ENCODE data around the gene HS3ST6.

DNA sequence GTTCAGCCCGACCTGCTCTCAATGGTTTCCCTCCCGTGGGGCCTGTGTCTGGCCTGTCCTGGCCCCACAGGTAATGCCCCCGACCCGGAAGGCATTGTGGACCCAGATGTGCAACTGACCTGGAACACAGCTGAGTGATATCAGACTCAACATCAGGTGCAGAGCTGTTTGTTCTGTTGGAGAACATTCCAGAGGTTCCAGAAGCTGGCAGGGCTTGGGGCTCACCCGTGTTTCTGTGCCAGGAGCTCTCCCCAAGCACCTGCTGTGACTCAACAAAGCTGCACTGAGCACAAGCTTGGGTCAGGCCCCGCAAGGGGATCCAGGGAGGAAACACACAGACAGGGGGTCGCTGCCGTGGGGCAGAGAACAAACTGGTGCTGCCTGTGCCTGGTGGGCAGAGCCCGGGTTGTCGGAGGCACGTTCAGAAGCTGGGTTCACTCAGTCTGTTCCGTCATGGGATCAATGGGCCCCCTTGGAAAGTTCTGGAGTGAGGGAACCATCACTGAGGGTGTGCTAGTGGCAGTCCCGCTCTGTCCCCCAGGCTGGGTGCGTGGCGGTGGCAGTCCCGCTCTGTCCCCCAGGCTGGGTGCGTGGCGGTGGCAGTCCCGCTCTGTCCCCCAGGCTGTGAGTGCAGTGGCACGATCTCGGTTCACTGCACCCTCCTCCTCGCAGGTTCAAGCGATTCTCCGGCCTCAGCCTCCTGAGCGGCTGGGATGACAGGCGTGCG, 22.1 kb downstream of the HS3ST6 start:
- TF ChIP-seq POLR2AphosphoS5 (IDR thresholded peaks at IDR 0.05; ENCODE audit: low read depth, low read length) (no peak), TAF1 (IDR thresholded peaks at IDR 0.05; ENCODE audit: borderline replicate concordance, insufficient read depth, low read length) (no peak), SIN3A (IDR thresholded peaks at IDR 0.05; ENCODE audit: borderline replicate concordance, insufficient read depth, low read length) (no peak)
- TF ChIP-seq, protein P1, sequence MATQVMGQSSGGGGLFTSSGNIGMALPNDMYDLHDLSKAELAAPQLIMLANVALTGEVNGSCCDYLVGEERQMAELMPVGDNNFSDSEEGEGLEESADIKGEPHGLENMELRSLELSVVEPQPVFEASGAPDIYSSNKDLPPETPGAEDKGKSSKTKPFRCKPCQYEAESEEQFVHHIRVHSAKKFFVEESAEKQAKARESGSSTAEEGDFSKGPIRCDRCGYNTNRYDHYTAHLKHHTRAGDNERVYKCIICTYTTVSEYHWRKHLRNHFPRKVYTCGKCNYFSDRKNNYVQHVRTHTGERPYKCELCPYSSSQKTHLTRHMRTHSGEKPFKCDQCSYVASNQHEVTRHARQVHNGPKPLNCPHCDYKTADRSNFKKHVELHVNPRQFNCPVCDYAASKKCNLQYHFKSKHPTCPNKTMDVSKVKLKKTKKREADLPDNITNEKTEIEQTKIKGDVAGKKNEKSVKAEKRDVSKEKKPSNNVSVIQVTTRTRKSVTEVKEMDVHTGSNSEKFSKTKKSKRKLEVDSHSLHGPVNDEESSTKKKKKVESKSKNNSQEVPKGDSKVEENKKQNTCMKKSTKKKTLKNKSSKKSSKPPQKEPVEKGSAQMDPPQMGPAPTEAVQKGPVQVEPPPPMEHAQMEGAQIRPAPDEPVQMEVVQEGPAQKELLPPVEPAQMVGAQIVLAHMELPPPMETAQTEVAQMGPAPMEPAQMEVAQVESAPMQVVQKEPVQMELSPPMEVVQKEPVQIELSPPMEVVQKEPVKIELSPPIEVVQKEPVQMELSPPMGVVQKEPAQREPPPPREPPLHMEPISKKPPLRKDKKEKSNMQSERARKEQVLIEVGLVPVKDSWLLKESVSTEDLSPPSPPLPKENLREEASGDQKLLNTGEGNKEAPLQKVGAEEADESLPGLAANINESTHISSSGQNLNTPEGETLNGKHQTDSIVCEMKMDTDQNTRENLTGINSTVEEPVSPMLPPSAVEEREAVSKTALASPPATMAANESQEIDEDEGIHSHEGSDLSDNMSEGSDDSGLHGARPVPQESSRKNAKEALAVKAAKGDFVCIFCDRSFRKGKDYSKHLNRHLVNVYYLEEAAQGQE (IDR thresholded peaks at IDR 0.05; ENCODE audit: insufficient read depth in 1 of 2, low read depth in 2 of 2, low read length in 2 of 2): no peak
